ENCODE measurements around the gene SCO2.
"Not testable (repeated sequence)": the region's sequence is repeated elsewhere in the genome, so short reads cannot be mapped to it uniquely, and the experiment has no call there.

SCO2 gene

GRCh38 chr22:50522208-50522805 is 3.1 kb downstream of the SCO2 start:
- H3K4me1 ChIP-seq (ENCODE audit: insufficient read depth, low read length), result peaks cover 12% of the 10 kb centered on the region
- H3K27me3 ChIP-seq (ENCODE audit: control insufficient read depth in 1 of 2, insufficient read depth in 2 of 2, low read length in 2 of 2), result no peaks in the 10 kb centered on the region
- no peak overlapping the region for H3K27ac ChIP-seq (ENCODE audit: low read depth, low read length)
- H3K36me3 ChIP-seq (ENCODE audit: insufficient read depth, low read length), result peaks cover 56% of the 10 kb centered on the region
- H3K4me3 ChIP-seq (ENCODE audit: low read depth in 1 of 2, low read length in 2 of 2), result no peak overlapping the region
- H3K9me3 ChIP-seq (ENCODE audit: low read length), result no peaks in the 10 kb centered on the region
- no peak overlapping the region for H3K9ac ChIP-seq (ENCODE audit: low read length)

GRCh38 chr22:50521710-50522109 is 3.7 kb downstream of the SCO2 start:
- peaks cover 12% of the 10 kb centered on the region for H3K4me1 ChIP-seq (ENCODE audit: insufficient read depth, low read length)

GRCh38 chr22:50520826-50521453 is 4.5 kb downstream of the SCO2 start:
- Histone ChIP-seq H3K36me3 (ENCODE audit: insufficient read depth, low read length) (peaks cover 66% of the 10 kb centered on the region), H3K9ac (ENCODE audit: low read length) (no peak overlapping the region), H3K27me3 (ENCODE audit: control insufficient read depth in 1 of 2, insufficient read depth in 2 of 2, low read length in 2 of 2) (no peaks in the 10 kb centered on the region)

More at GRCh38 chr22:50521710-50522109, 3.7 kb downstream of the SCO2 start:
- H3K4me3 ChIP-seq (ENCODE audit: low read depth in 1 of 2, low read length in 2 of 2), result no peak overlapping the region
- H3K27ac ChIP-seq (ENCODE audit: low read depth, low read length), result no peak overlapping the region
- H3K36me3 ChIP-seq (ENCODE audit: insufficient read depth, low read length), result peaks cover 61% of the 10 kb centered on the region
- H3K9ac ChIP-seq (ENCODE audit: low read length), result no peak overlapping the region
- no peaks in the 10 kb centered on the region for H3K27me3 ChIP-seq (ENCODE audit: control insufficient read depth in 1 of 2, insufficient read depth in 2 of 2, low read length in 2 of 2)
- H3K9me3 ChIP-seq (ENCODE audit: low read length), result no peaks in the 10 kb centered on the region

GRCh38 chr22:50520184-50520583 is 5.2 kb downstream of the SCO2 start:
- H3K4me3 ChIP-seq (ENCODE audit: low read depth in 1 of 2, low read length in 2 of 2); H3K9me3 ChIP-seq (ENCODE audit: low read length); H3K9ac ChIP-seq (ENCODE audit: low read length); H3K27ac ChIP-seq (ENCODE audit: low read depth, low read length); H3K27me3 ChIP-seq (ENCODE audit: control insufficient read depth in 1 of 2, insufficient read depth in 2 of 2, low read length in 2 of 2): not testable (repeated sequence)
- Histone ChIP-seq H3K4me1 (ENCODE audit: insufficient read depth, low read length) (peaks cover 12% of the 10 kb centered on the region), H3K36me3 (ENCODE audit: insufficient read depth, low read length) (peaks cover 66% of the 10 kb centered on the region)

More at GRCh38 chr22:50520826-50521453, 4.5 kb downstream of the SCO2 start:
- Histone ChIP-seq H3K4me1 (ENCODE audit: insufficient read depth, low read length) (peaks cover 12% of the 10 kb centered on the region), H3K9me3 (ENCODE audit: low read length) (no peaks in the 10 kb centered on the region), H3K4me3 (ENCODE audit: low read depth in 1 of 2, low read length in 2 of 2) (no peak overlapping the region), H3K27ac (ENCODE audit: low read depth, low read length) (no peak overlapping the region)

GRCh38 chr22:50519151-50519550 is 6.2 kb downstream of the SCO2 start:
- Histone ChIP-seq H3K9me3 (ENCODE audit: low read length) (no peaks in the 10 kb centered on the region), H3K27me3 (ENCODE audit: control insufficient read depth in 1 of 2, insufficient read depth in 2 of 2, low read length in 2 of 2) (no peaks in the 10 kb centered on the region), H3K27ac (ENCODE audit: low read depth, low read length) (no peak overlapping the region), H3K4me1 (ENCODE audit: insufficient read depth, low read length) (peaks cover 5% of the 10 kb centered on the region), H3K4me3 (ENCODE audit: low read depth in 1 of 2, low read length in 2 of 2) (no peak overlapping the region), H3K9ac (ENCODE audit: low read length) (no peak overlapping the region), H3K36me3 (ENCODE audit: insufficient read depth, low read length) (peaks cover 73% of the 10 kb centered on the region)

- no peaks in the 10 kb centered on the region for H3K4me1 ChIP-seq (ENCODE audit: insufficient read depth, low read length)
- no peaks in the 10 kb centered on the region for H3K27me3 ChIP-seq (ENCODE audit: control insufficient read depth in 1 of 2, insufficient read depth in 2 of 2, low read length in 2 of 2)
- no peak overlapping the region for H3K27ac ChIP-seq (ENCODE audit: low read depth, low read length)
- no peaks in the 10 kb centered on the region for H3K9me3 ChIP-seq (ENCODE audit: low read length)
- no peak overlapping the region for H3K4me3 ChIP-seq (ENCODE audit: low read depth in 1 of 2, low read length in 2 of 2)
- H3K9ac ChIP-seq (ENCODE audit: low read length), result no peak overlapping the region
- peaks cover 69% of the 10 kb centered on the region for H3K36me3 ChIP-seq (ENCODE audit: insufficient read depth, low read length)
Observed at GRCh38 chr22:50518606-50519005, 6.8 kb downstream of the SCO2 start.

GRCh38 chr22:50517495-50518260 is 7.7 kb downstream of the SCO2 start:
- no peaks in the 10 kb centered on the region for H3K27me3 ChIP-seq (ENCODE audit: control insufficient read depth in 1 of 2, insufficient read depth in 2 of 2, low read length in 2 of 2)
- H3K9ac ChIP-seq (ENCODE audit: low read length), result no peak overlapping the region
- peaks cover 59% of the 10 kb centered on the region for H3K36me3 ChIP-seq (ENCODE audit: insufficient read depth, low read length)
- no peak overlapping the region for H3K4me3 ChIP-seq (ENCODE audit: low read depth in 1 of 2, low read length in 2 of 2)
- H3K27ac ChIP-seq (ENCODE audit: low read depth, low read length), result no peak overlapping the region
- H3K9me3 ChIP-seq (ENCODE audit: low read length), result no peaks in the 10 kb centered on the region
- H3K4me1 ChIP-seq (ENCODE audit: insufficient read depth, low read length), result no peaks in the 10 kb centered on the region

GRCh38 chr22:50516891-50517290 is 8.5 kb downstream of the SCO2 start:
- H3K9me3 ChIP-seq (ENCODE audit: low read length), result no peaks in the 10 kb centered on the region
- no peak overlapping the region for H3K9ac ChIP-seq (ENCODE audit: low read length)
- no peak overlapping the region for H3K27ac ChIP-seq (ENCODE audit: low read depth, low read length)
- H3K4me3 ChIP-seq (ENCODE audit: low read depth in 1 of 2, low read length in 2 of 2), result no peak overlapping the region
- H3K4me1 ChIP-seq (ENCODE audit: insufficient read depth, low read length), result no peaks in the 10 kb centered on the region
- no peaks in the 10 kb centered on the region for H3K27me3 ChIP-seq (ENCODE audit: control insufficient read depth in 1 of 2, insufficient read depth in 2 of 2, low read length in 2 of 2)
- peaks cover 54% of the 10 kb centered on the region for H3K36me3 ChIP-seq (ENCODE audit: insufficient read depth, low read length)

GRCh38 chr22:50516068-50516467 is 9.3 kb downstream of the SCO2 start:
- H3K36me3 ChIP-seq (ENCODE audit: insufficient read depth, low read length), result peaks cover 45% of the 10 kb centered on the region
- H3K27ac ChIP-seq (ENCODE audit: low read depth, low read length), result no peak overlapping the region
- H3K4me1 ChIP-seq (ENCODE audit: insufficient read depth, low read length), result no peaks in the 10 kb centered on the region
- no peaks in the 10 kb centered on the region for H3K9me3 ChIP-seq (ENCODE audit: low read length)
- no peak overlapping the region for H3K4me3 ChIP-seq (ENCODE audit: low read depth in 1 of 2, low read length in 2 of 2)
- no peak overlapping the region for H3K9ac ChIP-seq (ENCODE audit: low read length)
- H3K27me3 ChIP-seq (ENCODE audit: control insufficient read depth in 1 of 2, insufficient read depth in 2 of 2, low read length in 2 of 2), result no peaks in the 10 kb centered on the region

GRCh38 chr22:50513175-50513574 is 12.2 kb downstream of the SCO2 start:
- no peaks in the 10 kb centered on the region for H3K27me3 ChIP-seq (ENCODE audit: control insufficient read depth in 1 of 2, insufficient read depth in 2 of 2, low read length in 2 of 2)
- H3K4me3 ChIP-seq (ENCODE audit: low read depth in 1 of 2, low read length in 2 of 2), result no peak overlapping the region
- H3K9me3 ChIP-seq (ENCODE audit: low read length), result no peaks in the 10 kb centered on the region
- H3K27ac ChIP-seq (ENCODE audit: low read depth, low read length), result no peak overlapping the region
- H3K9ac ChIP-seq (ENCODE audit: low read length), result no peak overlapping the region
- peaks cover 10% of the 10 kb centered on the region for H3K4me1 ChIP-seq (ENCODE audit: insufficient read depth, low read length)
- H3K36me3 ChIP-seq (ENCODE audit: insufficient read depth, low read length), result peaks cover 26% of the 10 kb centered on the region

- H3K9me3 ChIP-seq (ENCODE audit: low read length), result no peaks in the 10 kb centered on the region
- peaks cover 22% of the 10 kb centered on the region for H3K4me1 ChIP-seq (ENCODE audit: insufficient read depth, low read length)
- H3K9ac ChIP-seq (ENCODE audit: low read length), result peak overlapping the region; percentile 30
- H3K27ac ChIP-seq (ENCODE audit: low read depth, low read length), result peak overlapping the region; percentile 74
- peaks cover 13% of the 10 kb centered on the region for H3K36me3 ChIP-seq (ENCODE audit: insufficient read depth, low read length)
- peak overlapping the region; percentile 59 to 64 for H3K4me3 ChIP-seq (ENCODE audit: low read depth in 1 of 2, low read length in 2 of 2)
- no peaks in the 10 kb centered on the region for H3K27me3 ChIP-seq (ENCODE audit: control insufficient read depth in 1 of 2, insufficient read depth in 2 of 2, low read length in 2 of 2)
Observed at GRCh38 chr22:50508897-50509296, 16.5 kb downstream of the SCO2 start.
